H54 (cell line): ENCODE measurements around the gene ZNF391.

Experiments used
- DNase-seq: peaks from one replicate; pipeline ENCODE4 v3.0.0; 2011; ENCODE audit warnings: low spot score, mixed read lengths; ENCODE audit not compliant: insufficient read length
- FAIRE-seq: peaks from 3 replicates; lab custom pipeline; 2011; peaks lifted over from hg19 to GRCh38; lab: Jason Lieb, UNC
- POLR2A ChIP-seq: IDR thresholded peaks from 2 replicates; pipeline ENCODE4 v1.6.1; 2011; ENCODE audit warnings: low read depth, mild to moderate bottlenecking, low read length

The ZNF391 gene

GRCh38 chr6:27442932-27443331 is 54.4 kb downstream of the ZNF391 start:
- FAIRE-seq (no peak), DNase-seq (no peak)

GRCh38 chr6:27448456-27448855 is 59.9 kb downstream of the ZNF391 start:
- FAIRE-seq (no peak), DNase-seq (no peak)
- no peak for TF ChIP-seq POLR2A

More at GRCh38 chr6:27442932-27443331, 54.4 kb downstream of the ZNF391 start:
- TF ChIP-seq POLR2A = no peak

- TF ChIP-seq POLR2A = no peak
- no peak for DNase-seq
- FAIRE-seq = no peak
These were observed 63.3 kb downstream of the ZNF391 start for GRCh38 chr6:27451660-27452390.

GRCh38 chr6:27452496-27452897 is 63.9 kb downstream of the ZNF391 start:
- DNase-seq = no peak
- TF ChIP-seq POLR2A = no peak
- no peak for FAIRE-seq
